Muscle of leg (tissue), 11 donors: ENCODE results near the gene GRID1. TPM values are rescaled to one million over a fixed set of nuclear protein-coding genes. Genes with fewer than 3 reads are reported as not detected.

ENCODE experiments used
- DNase-seq: peaks from one replicate; pipeline ENCODE4 v3.0.0; 2013
- H3K27ac ChIP-seq: one replicate; pipeline ENCODE4 v1.5.1; 2013; ENCODE audit warnings: mild to moderate bottlenecking, low read length, control low read depth
- H3K27me3 ChIP-seq: one replicate; pipeline ENCODE4 v1.6.1; 2013; ENCODE audit warnings: low read length; ENCODE audit not compliant: control insufficient read depth, insufficient read depth
- H3K36me3 ChIP-seq: one replicate; pipeline ENCODE4 v1.6.1; 2013; ENCODE audit warnings: low read length; ENCODE audit not compliant: control insufficient read depth, insufficient read depth
- H3K4me1 ChIP-seq: one replicate; pipeline ENCODE4 v1.6.1; 2013; ENCODE audit warnings: low read length; ENCODE audit not compliant: control insufficient read depth, insufficient read depth
- H3K4me3 ChIP-seq: one replicate; pipeline ENCODE4 v1.5.1; 2013; ENCODE audit warnings: low read length, control low read depth
- H3K9me3 ChIP-seq: replicated peaks from 2 replicates; pipeline ENCODE4 v1.6.1; 2013; ENCODE audit warnings: low read depth, low read length; ENCODE audit not compliant: control insufficient read depth
- WGBS: methylation state at CpG from one replicate; pipeline ENCODE4 v1.1.5; 2013; ENCODE audit warnings: missing lambda C conversion rate; ENCODE audit not compliant: insufficient coverage; 5-methylcytosine and 5-hydroxymethylcytosine counted together
- polyA plus RNA-seq, 8 donors: library from polyadenylated mRNA; unstranded; fragments of 120-200 nt; gene quantifications; one replicate each; pipeline versions ENCODE4 v1.2.1 to v1.2.3, GENCODE V29; 2013; ENCODE audit warnings: inconsistent platforms in 1 of 8, low replicate concordance in 1 of 8; ENCODE audit not compliant: insufficient read length in 8 of 8, insufficient read depth in 1 of 8
- total RNA-seq: library from RNA; stranded (reverse); fragments of 120-200 nt; gene quantifications from one replicate; pipeline ENCODE4 v1.2.4, GENCODE V29; 2013

GRID1 gene
- total and polyA plus RNA-seq, 9 donors: 2.4 to 6.1 (median 3.1) TPM

GRCh38 chr10:86151613-86152012 lies 215.0 kb downstream of the GRID1 start:
- Histone ChIP-seq H3K27ac (no peak overlapping the region), H3K36me3 (no peaks in the 10 kb centered on the region), H3K4me1 (no peaks in the 10 kb centered on the region), H3K27me3 (peaks cover 2% of the 10 kb centered on the region), H3K9me3 (no peaks in the 10 kb centered on the region), H3K4me3 (no peak overlapping the region)
- 57% methylated on average over 1 of the region's 5 CpGs for WGBS
- no peak for DNase-seq

- no peaks in the 10 kb centered on the region for H3K4me1 ChIP-seq
- no peaks in the 10 kb centered on the region for H3K27me3 ChIP-seq
- no peak overlapping the region for H3K27ac ChIP-seq
- H3K4me3 ChIP-seq: no peak overlapping the region
- 90% methylated on average over 3 of the region's 7 CpGs for WGBS
- no peaks in the 10 kb centered on the region for H3K9me3 ChIP-seq
- H3K36me3 ChIP-seq: no peaks in the 10 kb centered on the region
- no peak for DNase-seq
Measured at GRCh38 chr10:86149257-86149656, 217.3 kb downstream of the GRID1 start.

- Histone ChIP-seq H3K4me3 (no peak overlapping the region), H3K9me3 (no peaks in the 10 kb centered on the region), H3K27me3 (no peaks in the 10 kb centered on the region), H3K36me3 (no peaks in the 10 kb centered on the region), H3K27ac (no peak overlapping the region), H3K4me1 (no peaks in the 10 kb centered on the region)
- DNase-seq: no peak
- WGBS: no CpG with 5 or more reads among the region's 2 CpGs
Measured at GRCh38 chr10:86148117-86148516, 218.5 kb downstream of the GRID1 start.

GRCh38 chr10:86144301-86144700 lies 222.3 kb downstream of the GRID1 start:
- Histone ChIP-seq H3K4me3 (no peak overlapping the region), H3K9me3 (no peaks in the 10 kb centered on the region), H3K27me3 (no peaks in the 10 kb centered on the region), H3K4me1 (no peaks in the 10 kb centered on the region), H3K36me3 (no peaks in the 10 kb centered on the region), H3K27ac (no peak overlapping the region)
- WGBS: 83% methylated on average over 8 of the region's 8 CpGs
- no peak for DNase-seq

GRCh38 chr10:86141896-86142295 lies 224.7 kb downstream of the GRID1 start:
- Histone ChIP-seq H3K4me3 (no peak overlapping the region), H3K9me3 (no peaks in the 10 kb centered on the region), H3K4me1 (no peaks in the 10 kb centered on the region), H3K27me3 (no peaks in the 10 kb centered on the region), H3K27ac (no peak overlapping the region), H3K36me3 (no peaks in the 10 kb centered on the region)
- no CpG with 5 or more reads among the region's 5 CpGs for WGBS
- no peak for DNase-seq

GRCh38 chr10:86139066-86139657 lies 227.4 kb downstream of the GRID1 start:
- Histone ChIP-seq H3K27ac (no peak overlapping the region), H3K9me3 (no peaks in the 10 kb centered on the region), H3K4me3 (no peak overlapping the region), H3K27me3 (no peaks in the 10 kb centered on the region), H3K36me3 (no peaks in the 10 kb centered on the region), H3K4me1 (no peaks in the 10 kb centered on the region)
- WGBS: 77% methylated on average over 10 of the region's 11 CpGs
- peak; percentile 5 for DNase-seq

GRCh38 chr10:86138551-86139065 lies 228.0 kb downstream of the GRID1 start:
- Histone ChIP-seq H3K36me3 (no peaks in the 10 kb centered on the region), H3K27me3 (no peaks in the 10 kb centered on the region), H3K4me3 (no peak overlapping the region), H3K4me1 (no peaks in the 10 kb centered on the region), H3K9me3 (no peaks in the 10 kb centered on the region), H3K27ac (no peak overlapping the region)
- DNase-seq: no peak
- WGBS: 94% methylated on average over 17 of the region's 18 CpGs

GRCh38 chr10:86137561-86137960 lies 229.0 kb downstream of the GRID1 start:
- Histone ChIP-seq H3K4me3 (no peak overlapping the region), H3K4me1 (no peaks in the 10 kb centered on the region), H3K9me3 (no peaks in the 10 kb centered on the region), H3K36me3 (no peaks in the 10 kb centered on the region), H3K27ac (no peak overlapping the region), H3K27me3 (no peaks in the 10 kb centered on the region)
- no peak for DNase-seq
- WGBS: 81% methylated on average over 5 of the region's 7 CpGs

GRCh38 chr10:86136934-86137333 lies 229.7 kb downstream of the GRID1 start:
- Histone ChIP-seq H3K4me3 (no peak overlapping the region), H3K36me3 (no peaks in the 10 kb centered on the region), H3K9me3 (no peaks in the 10 kb centered on the region), H3K27ac (no peak overlapping the region), H3K4me1 (no peaks in the 10 kb centered on the region), H3K27me3 (no peaks in the 10 kb centered on the region)
- DNase-seq: no peak
- no CpG with 5 or more reads among the region's 4 CpGs for WGBS

GRCh38 chr10:86135191-86135590 lies 231.4 kb downstream of the GRID1 start:
- DNase-seq: no peak
- WGBS: no CpG with 5 or more reads among the region's 2 CpGs
- H3K9me3 ChIP-seq: no peaks in the 10 kb centered on the region
- no peaks in the 10 kb centered on the region for H3K27me3 ChIP-seq
- H3K27ac ChIP-seq: no peak overlapping the region
- H3K36me3 ChIP-seq: no peaks in the 10 kb centered on the region
- no peak overlapping the region for H3K4me3 ChIP-seq
- H3K4me1 ChIP-seq: no peaks in the 10 kb centered on the region
